K562 (cell line): ENCODE results near the gene THAP5. TPM values are rescaled to one million over a fixed set of nuclear protein-coding genes. Genes with fewer than 3 reads are reported as not detected.

Experiments
- ATF7 ChIP-seq: fragments of 450-650 bp; IDR thresholded peaks from 2 replicates; pipeline ENCODE4 v1.7.1; 2014; ENCODE audit warnings: mild to moderate bottlenecking, moderate library complexity
- BCOR ChIP-seq: fragments of 450-650 bp; IDR thresholded peaks from 2 replicates; pipeline ENCODE4 v1.6.1; 2016
- DPF2 ChIP-seq: fragments of 450-650 bp; IDR thresholded peaks from 2 replicates; pipeline ENCODE4 v1.6.1; 2016
- GABPA ChIP-seq: fragments of 200-800 bp; sonication (Bioruptor generic); conservative IDR thresholded peaks from 2 replicates; pipeline ENCODE4 v1.6.1; 2016; ENCODE audit warnings: low read depth, missing genetic modification characterization, missing compliant biosample characterization
- HMG20A ChIP-seq: fragments of 450-650 bp; formaldehyde crosslinking; conservative IDR thresholded peaks from 2 replicates; pipeline ENCODE4 v1.4.0; 2020; ENCODE audit warnings: mild to moderate bottlenecking, mixed read lengths
- KDM1A ChIP-seq, 2 experiments: fragments of 450-650 bp; IDR thresholded peaks; 2 replicates each; pipeline ENCODE4 v1.6.1; 2016; ENCODE audit warnings: mild to moderate bottlenecking in 2 of 2
- KHSRP ChIP-seq: fragments of 450-650 bp; IDR thresholded peaks from 2 replicates; pipeline ENCODE4 v1.6.1; 2017
- NFATC3 ChIP-seq: fragments of 450-650 bp; IDR thresholded peaks from 2 replicates; pipeline ENCODE4 v1.6.1; 2017; ENCODE audit warnings: mild to moderate bottlenecking
- PREB ChIP-seq: sonication (generic); formaldehyde crosslinking; IDR thresholded peaks from 2 replicates; pipeline ENCODE4 v1.8.1; 2023; ENCODE audit warnings: mild to moderate bottlenecking, missing genetic modification reagents
- RAD21 ChIP-seq, 2 experiments: fragments of 250-450 bp in 1 of 2; fragments of 450-650 bp in 1 of 2; sonication (Bioruptor Pico) in 1 of 2; formaldehyde crosslinking in 1 of 2; IDR thresholded peaks in 1 of 2; conservative IDR thresholded peaks in 1 of 2; 2 replicates each; pipeline versions ENCODE4 v1.4.0 to v1.8.0; 2020 to 2022; ENCODE audit warnings: mild to moderate bottlenecking in 2 of 2, moderate library complexity in 1 of 2
- RNF219 ChIP-seq: fragments of 250-450 bp; sonication (Bioruptor Pico); IDR thresholded peaks from 2 replicates; pipeline ENCODE4 v1.5.0; 2022; ENCODE audit warnings: mild to moderate bottlenecking
- SMAD1 ChIP-seq: fragments of 150-350 bp; IDR thresholded peaks from 2 replicates; pipeline ENCODE4 v1.6.1; 2014; ENCODE audit warnings: low read length, low read depth; ENCODE audit not compliant: partially characterized antibody
- SMARCA5 ChIP-seq: fragments of 450-650 bp; IDR thresholded peaks from 2 replicates; pipeline ENCODE4 v1.6.1; 2016
- SNAPC5 ChIP-seq: fragments of 250-450 bp; sonication (Bioruptor Pico); IDR thresholded peaks from 2 replicates; pipeline ENCODE4 v1.8.0; 2021; ENCODE audit warnings: moderate library complexity, mild to moderate bottlenecking, inconsistent platforms
- STAT5A ChIP-seq: IDR thresholded peaks from 2 replicates; pipeline ENCODE4 v1.6.1; 2012; ENCODE audit warnings: low read length, inconsistent platforms, borderline replicate concordance
- TARDBP ChIP-seq: fragments of 450-650 bp; IDR thresholded peaks from 2 replicates; pipeline ENCODE4 v1.6.1; 2016
- TBL1XR1 ChIP-seq, 2 experiments: IDR thresholded peaks; 2 replicates each; pipeline ENCODE4 v1.6.1; 2012; ENCODE audit warnings: improper control_type of control experiment in 2 of 2, low read length in 2 of 2, mild to moderate bottlenecking in 1 of 2
- TCF3 ChIP-seq: sonication (generic); formaldehyde crosslinking; IDR thresholded peaks from 2 replicates; pipeline ENCODE4 v1.4.0; 2020; ENCODE audit warnings: mild to moderate bottlenecking, missing genetic modification reagents
- ZC3H4 ChIP-seq: sonication (generic); formaldehyde crosslinking; IDR thresholded peaks from 2 replicates; pipeline ENCODE4 v1.9.0; 2021; ENCODE audit warnings: missing genetic modification reagents, borderline replicate concordance
- polyA plus RNA-seq, 8 experiments: library from polyadenylated mRNA; depleted of rRNA in 4 of 8; stranded (reverse) in 5 of 8; unstranded in 3 of 8; fragments of >200 nt; fragmentation: Nextera tagmentation in 2 of 8; fragmentation: Illumina TruSeq in 1 of 8; extraction: Ambion mirVana in 2 of 8; extraction: Trizol in 1 of 8; gene quantifications; 2 replicates each; pipeline versions ENCODE4 v1.2.1 to v1.2.3, GENCODE V29; 2011 to 2014; ENCODE audit warnings: inconsistent platforms in 1 of 8, missing spikeins in 1 of 8
- total RNA-seq, 7 experiments: library from RNA; depleted of rRNA in 6 of 7; stranded (reverse); fragments of >200 nt in 6 of 7; fragmentation: Illumina TruSeq in 2 of 7; extraction: Trizol in 2 of 7; gene quantifications; 2 replicates each; pipeline versions ENCODE4 v1.2.1 to v1.2.3, GENCODE V29; 2011 to 2021; ENCODE audit warnings: low replicate concordance in 1 of 7
- TF ChIP-seq, protein P1 (sequence below): fragments of 450-650 bp; IDR thresholded peaks from 2 replicates; pipeline ENCODE4 v1.6.1; 2016; ENCODE audit warnings: mild to moderate bottlenecking
- TF ChIP-seq, protein P2 (sequence below): IDR thresholded peaks from 3 replicates; pipeline ENCODE4 v1.6.1; 2011; ENCODE audit warnings: borderline replicate concordance, mild to moderate bottlenecking; ENCODE audit not compliant: insufficient read length, insufficient read depth
- TF ChIP-seq, protein P3 (sequence below): fragments of 200-800 bp; sonication (Bioruptor generic); IDR thresholded peaks from 2 replicates; pipeline ENCODE4 v1.6.1; 2017; ENCODE audit warnings: missing genetic modification characterization, missing compliant biosample characterization

Gene THAP5
- total and polyA plus RNA-seq, 9 of the 15 experiments (the other 6 are each of a cell fraction or from before 2014, with no cell fraction given): 16.5 to 58.1 (median 28.2) TPM

DNA sequence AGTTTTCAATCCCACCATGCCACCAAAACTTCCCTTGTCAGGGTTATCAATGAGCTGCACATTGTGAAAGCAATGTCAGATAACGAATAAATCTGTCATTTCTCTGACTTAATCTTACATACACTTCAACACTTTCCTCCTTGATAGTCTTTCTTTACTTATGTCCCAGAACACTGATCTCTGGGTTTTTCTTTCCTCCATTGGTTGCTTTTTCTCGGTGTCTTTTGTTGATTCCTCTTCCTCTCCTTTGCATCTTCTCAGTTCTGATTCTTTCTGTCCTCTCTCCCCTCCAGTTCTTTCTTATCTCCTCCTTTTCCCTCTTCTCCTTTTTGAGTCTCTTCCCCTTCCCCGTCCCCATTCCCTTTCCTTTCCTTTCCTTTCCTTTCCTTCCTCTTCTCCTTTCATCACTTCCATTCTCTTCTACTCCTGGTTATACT, 16.8 kb upstream of the THAP5 start (continued):
- TF ChIP-seq ZC3H4 (CRISPR knock-in tag) (no peak), HMG20A (CRISPR knock-in tag) (no peak), STAT5A (peak; percentile 76; the same call in 1 of the 2 replicates), TCF3 (CRISPR knock-in tag) (peak; percentile 98), KHSRP (peak; percentile 77; the same call in 1 of the 2 replicates), BCOR (peak; percentile 49; the same call in 1 of the 2 replicates), TBL1XR1 (IDR thresholded peaks at IDR 0.05; ENCODE audit: low read length in 2 of 2) (peak in 1 of 2 experiments; percentile 68; a peak in 1 of 4 replicates), RNF219 (CRISPR knock-in tag) (no peak), SMAD1 (peak; percentile 69), KDM1A (IDR thresholded peaks at IDR 0.05) (peak; percentile 99), DPF2 (peak; percentile 99), SNAPC5 (no peak), RAD21 (CRISPR knock-in tag; conservative IDR thresholded peaks at IDR 0.05 in 1 of 2, IDR thresholded peaks at IDR 0.05 in 1 of 2) (0 out of 4 replicates have a peak, but pooled peaks of 1 of the 2 experiments have one; percentile 15), NFATC3 (peak; percentile 66; the same call in 1 of the 2 replicates), GABPA (tag) (no peak), PREB (no peak), TARDBP (0 out of 2 replicates have a peak, but pooled peaks have one; percentile 64), SMARCA5 (peak; percentile 65; the same call in 1 of the 2 replicates), ATF7 (0 out of 2 replicates have a peak, but pooled peaks have one; percentile 31)
- TF ChIP-seq, protein P1, sequence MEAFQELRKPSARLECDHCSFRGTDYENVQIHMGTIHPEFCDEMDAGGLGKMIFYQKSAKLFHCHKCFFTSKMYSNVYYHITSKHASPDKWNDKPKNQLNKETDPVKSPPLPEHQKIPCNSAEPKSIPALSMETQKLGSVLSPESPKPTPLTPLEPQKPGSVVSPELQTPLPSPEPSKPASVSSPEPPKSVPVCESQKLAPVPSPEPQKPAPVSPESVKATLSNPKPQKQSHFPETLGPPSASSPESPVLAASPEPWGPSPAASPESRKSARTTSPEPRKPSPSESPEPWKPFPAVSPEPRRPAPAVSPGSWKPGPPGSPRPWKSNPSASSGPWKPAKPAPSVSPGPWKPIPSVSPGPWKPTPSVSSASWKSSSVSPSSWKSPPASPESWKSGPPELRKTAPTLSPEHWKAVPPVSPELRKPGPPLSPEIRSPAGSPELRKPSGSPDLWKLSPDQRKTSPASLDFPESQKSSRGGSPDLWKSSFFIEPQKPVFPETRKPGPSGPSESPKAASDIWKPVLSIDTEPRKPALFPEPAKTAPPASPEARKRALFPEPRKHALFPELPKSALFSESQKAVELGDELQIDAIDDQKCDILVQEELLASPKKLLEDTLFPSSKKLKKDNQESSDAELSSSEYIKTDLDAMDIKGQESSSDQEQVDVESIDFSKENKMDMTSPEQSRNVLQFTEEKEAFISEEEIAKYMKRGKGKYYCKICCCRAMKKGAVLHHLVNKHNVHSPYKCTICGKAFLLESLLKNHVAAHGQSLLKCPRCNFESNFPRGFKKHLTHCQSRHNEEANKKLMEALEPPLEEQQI: peak; percentile 83
- TF ChIP-seq, protein P2, sequence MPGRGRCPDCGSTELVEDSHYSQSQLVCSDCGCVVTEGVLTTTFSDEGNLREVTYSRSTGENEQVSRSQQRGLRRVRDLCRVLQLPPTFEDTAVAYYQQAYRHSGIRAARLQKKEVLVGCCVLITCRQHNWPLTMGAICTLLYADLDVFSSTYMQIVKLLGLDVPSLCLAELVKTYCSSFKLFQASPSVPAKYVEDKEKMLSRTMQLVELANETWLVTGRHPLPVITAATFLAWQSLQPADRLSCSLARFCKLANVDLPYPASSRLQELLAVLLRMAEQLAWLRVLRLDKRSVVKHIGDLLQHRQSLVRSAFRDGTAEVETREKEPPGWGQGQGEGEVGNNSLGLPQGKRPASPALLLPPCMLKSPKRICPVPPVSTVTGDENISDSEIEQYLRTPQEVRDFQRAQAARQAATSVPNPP: no peak
- TF ChIP-seq, protein P3, sequence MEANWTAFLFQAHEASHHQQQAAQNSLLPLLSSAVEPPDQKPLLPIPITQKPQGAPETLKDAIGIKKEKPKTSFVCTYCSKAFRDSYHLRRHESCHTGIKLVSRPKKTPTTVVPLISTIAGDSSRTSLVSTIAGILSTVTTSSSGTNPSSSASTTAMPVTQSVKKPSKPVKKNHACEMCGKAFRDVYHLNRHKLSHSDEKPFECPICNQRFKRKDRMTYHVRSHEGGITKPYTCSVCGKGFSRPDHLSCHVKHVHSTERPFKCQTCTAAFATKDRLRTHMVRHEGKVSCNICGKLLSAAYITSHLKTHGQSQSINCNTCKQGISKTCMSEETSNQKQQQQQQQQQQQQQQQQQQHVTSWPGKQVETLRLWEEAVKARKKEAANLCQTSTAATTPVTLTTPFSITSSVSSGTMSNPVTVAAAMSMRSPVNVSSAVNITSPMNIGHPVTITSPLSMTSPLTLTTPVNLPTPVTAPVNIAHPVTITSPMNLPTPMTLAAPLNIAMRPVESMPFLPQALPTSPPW: 0 out of 2 replicates have a peak, but pooled peaks have one; percentile 13
